AG09309 (cell line): Measurements from ENCODE around the gene MYADML2.

Experiments
- DNase-seq: peaks from one replicate; pipeline ENCODE4 v3.0.0-alpha.2; 2010; ENCODE audit warnings: low read depth
- H3K4me3 ChIP-seq: 2 replicates; pipeline ENCODE4 v1.5.1; 2011; ENCODE audit warnings: mild to moderate bottlenecking, low read depth, low read length, moderate library complexity; ENCODE audit not compliant: control insufficient read depth
- CTCF ChIP-seq: IDR thresholded peaks from 2 replicates; pipeline ENCODE4 v1.5.1; 2011; ENCODE audit warnings: mild to moderate bottlenecking, low read depth, low read length, inconsistent platforms; ENCODE audit not compliant: insufficient read depth, control insufficient read depth; ENCODE audit errors: missing control alignments

The MYADML2 gene

DNA sequence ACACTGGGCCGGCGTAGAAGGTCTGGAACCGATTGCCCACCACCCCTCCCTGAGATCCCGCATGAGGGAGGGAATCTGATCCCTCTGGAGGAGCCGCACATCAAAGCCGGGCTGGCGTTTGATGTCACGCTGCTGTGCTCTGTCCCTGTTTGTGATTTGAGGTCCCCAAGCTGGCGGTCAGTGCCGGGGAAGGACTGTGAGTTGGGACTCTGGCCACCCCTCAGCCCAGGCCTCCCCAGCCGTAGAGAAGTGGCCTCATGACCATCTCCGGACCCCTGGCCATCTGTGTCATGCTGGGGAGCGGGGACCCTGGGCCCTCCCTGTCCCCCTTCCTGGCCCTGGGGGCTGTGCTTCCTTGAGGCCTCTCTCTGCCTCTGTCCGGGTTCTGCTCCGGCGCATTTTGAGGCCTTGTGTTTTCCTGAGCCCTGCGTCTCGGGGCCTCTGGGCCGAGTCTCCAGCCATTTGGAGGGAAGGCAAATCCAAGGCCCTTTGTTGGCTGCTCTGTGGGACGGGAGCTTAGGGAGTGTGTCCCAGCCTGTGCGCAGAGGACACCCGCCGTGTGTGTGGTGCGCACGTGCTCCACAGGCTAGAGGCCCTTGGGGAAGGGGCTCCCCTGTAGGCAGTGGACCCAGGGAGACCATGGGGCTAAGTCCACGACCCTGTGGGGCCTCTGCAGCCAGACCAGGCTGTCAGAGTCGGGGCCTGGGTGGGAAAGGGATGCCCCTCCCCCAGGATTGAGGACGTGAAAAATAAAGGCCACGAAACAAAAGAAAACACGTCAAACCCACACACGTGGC lies 45.5 kb upstream of the MYADML2 start:
- no peak for DNase-seq
- TF ChIP-seq CTCF, result no peak
- no peak overlapping the region for H3K4me3 ChIP-seq

- no peak for DNase-seq
- TF ChIP-seq CTCF, result no peak
- no peak overlapping the region for H3K4me3 ChIP-seq
Measured at GRCh38 chr17:81991684-81992305, 44.8 kb upstream of the MYADML2 start.

GRCh38 chr17:81990836-81991683 lies 44.0 kb upstream of the MYADML2 start:
- no peak overlapping the region for H3K4me3 ChIP-seq
- TF ChIP-seq CTCF, result no peak
- DNase-seq, result no peak

DNA sequence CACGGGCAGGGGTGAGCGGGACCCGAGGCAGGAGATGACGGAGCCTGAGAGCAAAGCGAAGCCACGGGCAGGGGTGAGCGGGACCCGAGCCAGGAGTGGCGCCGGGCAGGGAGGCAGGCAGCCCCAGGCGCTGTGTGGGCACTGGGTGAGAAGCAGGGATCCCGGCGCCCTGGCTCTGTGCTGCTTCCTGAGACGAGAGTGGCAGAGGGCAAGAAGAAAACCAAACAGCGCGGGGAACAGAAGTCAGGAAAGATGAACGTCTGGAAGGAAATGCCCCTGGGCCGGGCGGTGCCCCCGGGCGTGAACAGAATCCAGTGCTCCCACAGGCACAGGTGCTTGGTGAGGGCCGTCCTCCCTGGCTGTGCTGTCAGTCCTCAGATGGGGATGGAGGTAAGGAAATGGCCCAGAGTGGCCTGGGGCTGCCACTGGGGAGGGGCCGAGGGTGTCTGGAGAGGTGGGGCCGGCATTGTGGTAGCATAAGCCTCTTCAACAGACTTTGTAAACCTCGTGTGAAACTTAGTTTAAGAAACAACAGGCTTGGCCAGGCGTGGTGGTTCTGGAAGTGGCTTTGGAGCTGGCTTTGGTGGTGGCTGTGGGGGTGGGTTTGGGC lies 40.2 kb upstream of the MYADML2 start:
- no peak overlapping the region for H3K4me3 ChIP-seq
- no peak for DNase-seq
- no peak for TF ChIP-seq CTCF

GRCh38 chr17:81986606-81987005 lies 39.6 kb upstream of the MYADML2 start:
- H3K4me3 ChIP-seq, result no peak overlapping the region
- DNase-seq, result no peak
- no peak for TF ChIP-seq CTCF

DNA sequence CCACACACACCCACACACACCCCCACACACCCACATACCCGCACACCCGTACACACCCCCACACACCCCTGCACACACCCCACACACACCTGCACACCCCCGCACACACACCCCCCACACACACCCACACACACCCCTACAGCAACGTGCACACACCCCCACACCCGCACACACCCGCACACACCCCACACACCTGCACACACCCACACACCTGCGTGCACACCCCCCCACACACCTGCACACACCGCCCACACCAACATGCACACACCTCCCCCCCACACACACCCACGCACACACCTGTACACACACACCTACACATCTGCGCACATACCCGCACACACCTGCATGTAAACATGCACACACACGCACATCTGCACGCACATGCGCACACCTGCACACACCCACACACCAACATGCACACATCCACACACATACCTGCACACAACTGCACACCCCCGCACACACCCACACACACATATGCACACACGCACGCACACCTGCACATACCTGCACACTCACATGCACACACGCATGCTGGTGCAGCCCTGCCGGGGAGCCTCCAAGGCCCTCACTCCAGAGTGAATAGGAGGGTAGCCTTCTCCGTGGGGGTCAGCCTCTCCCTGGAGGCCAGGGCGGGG lies 37.9 kb upstream of the MYADML2 start:
- no peak overlapping the region for H3K4me3 ChIP-seq
- TF ChIP-seq CTCF, result no peak
- DNase-seq, result no peak
